HepG2 (cell line): ENCODE data around the gene KIF23. TPM values are rescaled to one million over a fixed set of nuclear protein-coding genes. Genes with fewer than 3 reads are reported as not detected.

ENCODE experiments used
- ATAC-seq: fragments of 200-7000 bp; cut with Tn5 transposase; 3 replicates; pipeline ENCODE4 v1.9.1; 2020; ENCODE audit warnings: mild to moderate bottlenecking, moderate library complexity
- BruUV-seq: library from RNA; stranded (reverse); fragments of 400-500 nt; replicated peaks from 2 replicates; lab custom pipeline; 2021; lab: Mats Ljungman, UMichigan
- CTCF ChIA-PET: fragments of 300-600 bp; formaldehyde crosslinking; extraction: SDS; loops from one replicate; lab custom pipeline; 2021; ENCODE audit warnings: low total read pairs, inconsistent platforms, low intra/inter-chr PET ratio; lab: Yijun Ruan, JAX
- POLR2A ChIA-PET: fragments of 350-600 bp; sonication (Branson Sonifier 250); formaldehyde crosslinking; loops from one replicate; lab custom pipeline; 2020; ENCODE audit warnings: antibody characterized with exemption, inconsistent platforms; lab: Yijun Ruan, JAX
- DNase-seq: peaks from one replicate; pipeline ENCODE4 v3.0.0-alpha.2; 2015; ENCODE audit warnings: low spot score
- FAIRE-seq: peaks from 3 replicates; lab custom pipeline; 2011; peaks lifted over from hg19 to GRCh38; lab: Jason Lieb, UNC
- H2AFZ ChIP-seq: one replicate; pipeline ENCODE4 v1.6.1; 2011; ENCODE audit warnings: low read length, inconsistent platforms
- H3K27ac ChIP-seq: fragments of 300-600 bp; 3 replicates; pipeline ENCODE4 v1.8.0; 2011; ENCODE audit warnings: mixed run types, mild to moderate bottlenecking, mixed read lengths, low read length, inconsistent platforms; ENCODE audit not compliant: insufficient read depth; ENCODE audit errors: extremely low read length
- H3K27me3 ChIP-seq, 2 experiments: fragments of 200-600 bp in 1 of 2; 2 replicates in 1 of 2; 3 replicates in 1 of 2; pipeline versions ENCODE4 v1.6.0 to v1.8.0; 2011; ENCODE audit warnings: low read length in 2 of 2, mild to moderate bottlenecking in 2 of 2, moderate library complexity in 2 of 2, inconsistent platforms in 1 of 2; ENCODE audit not compliant: insufficient read depth in 2 of 2, control insufficient read depth in 1 of 2
- H3K36me3 ChIP-seq, 2 experiments: fragments of 200-600 bp in 1 of 2; replicated peaks in 1 of 2; 2 replicates in 1 of 2; 3 replicates in 1 of 2; pipeline versions ENCODE4 v1.5.1 to v1.8.0; 2011; ENCODE audit warnings: low read length in 2 of 2, inconsistent platforms in 1 of 2; ENCODE audit not compliant: insufficient read depth in 2 of 2, control insufficient read depth in 1 of 2
- H3K4me1 ChIP-seq: 2 replicates; pipeline ENCODE4 v1.5.1; 2012; ENCODE audit warnings: low read length, inconsistent platforms; ENCODE audit not compliant: insufficient read depth
- H3K4me2 ChIP-seq: 2 replicates; pipeline ENCODE4 v1.6.0; 2011; ENCODE audit warnings: low read depth, low read length, inconsistent platforms
- H3K4me3 ChIP-seq, 3 experiments: fragments of 200-600 bp in 1 of 3; sonication (generic), shearing (Covaris generic) in 1 of 3; replicated peaks in 1 of 3; 2 replicates each; pipeline ENCODE4 v1.5.1; 2011 to 2016; ENCODE audit warnings: low read length in 3 of 3, inconsistent platforms in 2 of 3, low read depth in 2 of 3, mild to moderate bottlenecking in 2 of 3, control low read depth in 1 of 3, mixed read lengths in 1 of 3; ENCODE audit not compliant: insufficient read depth in 1 of 3
- H3K79me2 ChIP-seq: one replicate; pipeline ENCODE4 v1.6.1; 2011; ENCODE audit warnings: low read length, inconsistent platforms; ENCODE audit not compliant: insufficient read depth
- H3K9ac ChIP-seq: 2 replicates; pipeline ENCODE4 v1.6.0; 2011; ENCODE audit warnings: mild to moderate bottlenecking, low read depth, low read length, inconsistent platforms; ENCODE audit not compliant: insufficient read depth
- H3K9me3 ChIP-seq: 2 replicates; pipeline ENCODE4 v1.5.1; 2012; ENCODE audit warnings: mild to moderate bottlenecking, low read length
- H4K20me1 ChIP-seq: 2 replicates; pipeline ENCODE4 v1.6.0; 2011; ENCODE audit warnings: inconsistent platforms, mild to moderate bottlenecking, low read length, moderate library complexity; ENCODE audit not compliant: insufficient read depth
- ELF1 ChIP-seq: sonication (generic); formaldehyde crosslinking; IDR thresholded peaks from 2 replicates; pipeline ENCODE4 v1.4.0; 2020; ENCODE audit warnings: missing genetic modification reagents
- NONO ChIP-seq, 2 experiments: fragments of 450-650 bp in 1 of 2; sonication (generic) in 1 of 2; formaldehyde crosslinking in 1 of 2; IDR thresholded peaks in 1 of 2; conservative IDR thresholded peaks in 1 of 2; 2 replicates each; pipeline versions ENCODE4 v1.6.1 to v1.8.0; 2017 to 2022; ENCODE audit warnings: mild to moderate bottlenecking in 1 of 2, missing genetic modification reagents in 1 of 2, moderate library complexity in 1 of 2
- REST ChIP-seq, 2 experiments: IDR thresholded peaks; 2 replicates each; pipeline ENCODE4 v1.6.1; 2011 to 2012; ENCODE audit warnings: low read length in 2 of 2, borderline replicate concordance in 1 of 2, low read depth in 1 of 2, mild to moderate bottlenecking in 1 of 2, moderate library complexity in 1 of 2
- USF2 ChIP-seq, 2 experiments: sonication (generic) in 1 of 2; formaldehyde crosslinking in 1 of 2; IDR thresholded peaks; 2 replicates each; pipeline versions ENCODE4 v1.5.1 to v1.6.1; 2011 to 2020; ENCODE audit warnings: borderline replicate concordance in 1 of 2, low read depth in 1 of 2, low read length in 1 of 2, mild to moderate bottlenecking in 1 of 2, missing genetic modification reagents in 1 of 2, moderate library complexity in 1 of 2
- ZFX ChIP-seq: sonication (generic); formaldehyde crosslinking; IDR thresholded peaks from 2 replicates; pipeline ENCODE4 v1.4.0; 2020; ENCODE audit warnings: mild to moderate bottlenecking, low read depth, missing genetic modification reagents, moderate library complexity
- ZNF251 ChIP-seq: sonication (generic); formaldehyde crosslinking; IDR thresholded peaks from 2 replicates; pipeline ENCODE4 v1.9.0; 2021; ENCODE audit warnings: mild to moderate bottlenecking, missing genetic modification reagents
- ZSCAN31 ChIP-seq: sonication (generic); formaldehyde crosslinking; IDR thresholded peaks from 2 replicates; pipeline ENCODE4 v1.5.0; 2020; ENCODE audit warnings: low read depth, mild to moderate bottlenecking, missing genetic modification reagents
- WGBS: methylation state at CpG from one replicate; pipeline ENCODE4 v1.1.6; 2017; ENCODE audit warnings: low lambda C conversion rate; 5-methylcytosine and 5-hydroxymethylcytosine counted together
- in situ Hi-C: cut with HindIII; loops from 2 replicates; pipeline ENCODE4 v1.10.0; 2017; ENCODE audit warnings: low pct_unique_long_range_greater_than_20kb; ENCODE audit not compliant: extremely low pct_ligation_motif_present
- intact Hi-C: fragments of 100-400 bp; cut with micrococcal nuclease; formaldehyde crosslinking; loops from one replicate; pipeline ENCODE4 v1.10.0; 2022; ENCODE audit not compliant: unreplicated experiment
- polyA plus RNA-seq, 8 experiments: library from polyadenylated mRNA; depleted of rRNA in 3 of 8; stranded (reverse) in 7 of 8; unstranded in 1 of 8; fragments of >200 nt; fragmentation: Illumina TruSeq in 4 of 8; extraction: Trizol in 4 of 8; gene quantifications; 2 replicates each; pipeline versions ENCODE4 v1.2.1 to v1.2.3, GENCODE V29; 2011 to 2016; ENCODE audit warnings: low read depth in 4 of 8, missing spikeins in 1 of 8, mixed read lengths in 1 of 8; ENCODE audit not compliant: insufficient read depth in 1 of 8
- total RNA-seq, 5 experiments: library from RNA; depleted of rRNA; stranded (reverse); fragments of >200 nt; fragmentation: Illumina TruSeq; extraction: Trizol; gene quantifications; 2 replicates each; pipeline ENCODE4 v1.2.3, GENCODE V29; 2016; ENCODE audit warnings: low read depth in 1 of 5
- TF ChIP-seq, protein P1 (sequence below): sonication (generic); formaldehyde crosslinking; IDR thresholded peaks from 2 replicates; pipeline ENCODE4 v1.4.0; 2020; ENCODE audit warnings: mild to moderate bottlenecking, missing genetic modification reagents

KIF23 gene
- total and polyA plus RNA-seq, 2 of the 13 experiments (the other 11 are each of a cell fraction or from before 2014, with no cell fraction given) = 11.3 to 38.1 TPM

- in situ Hi-C loops = loop anchor here (25.0 kb wide), 2 partner anchors 622 to 653 kb away; partner anchors contain the start of genes ANP32A and TLE3
- H2AFZ ChIP-seq = no peak overlapping the region
- H3K79me2 ChIP-seq = no peaks in the 10 kb centered on the region
- H3K27me3 ChIP-seq = peaks cover 6 to 28% of the 10 kb centered on the region in 2 experiments
- ChIA-PET POLR2A (interaction anchor here (2.3 kb wide), 1 partner anchor 13 kb away, joined by 12 read pairs; the partner anchor contains the start of gene RPLP1), CTCF (interaction anchor here (0.6 to 1.4 kb wide), 2 partner anchors 13 to 419 kb away, joined by 3 read pairs; no protein-coding TSS in a partner anchor)
- WGBS = 43% methylated on average over 1 of the region's 1 CpG
- no peaks in the 10 kb centered on the region for H4K20me1 ChIP-seq
- DNase-seq (no peak), ATAC-seq (no peak), FAIRE-seq (no peak)
- no TSS peak for BruUV-seq
- H3K9ac ChIP-seq = no peak overlapping the region
- H3K4me1 ChIP-seq = peaks cover 31% of the 10 kb centered on the region
- H3K27ac ChIP-seq = no peak overlapping the region
- no peaks in the 10 kb centered on the region for H3K36me3 ChIP-seq
- H3K9me3 ChIP-seq = no peaks in the 10 kb centered on the region
- H3K4me3 ChIP-seq = no peak overlapping the region
- no peak overlapping the region for H3K4me2 ChIP-seq
- intact Hi-C loops = no loop called here
- TF ChIP-seq ZSCAN31 (CRISPR knock-in tag) (no peak), REST (IDR thresholded peaks at IDR 0.05; ENCODE audit: borderline replicate concordance in 1 of 2, low read depth in 1 of 2, low read length in 2 of 2) (no peak), NONO (IDR thresholded peaks at IDR 0.05) (no peak), NONO (CRISPR knock-in tag; conservative IDR thresholded peaks at IDR 0.05) (no peak), ZFX (no peak), ZNF251 (CRISPR knock-in tag) (no peak), ELF1 (CRISPR knock-in tag) (no peak), USF2 (IDR thresholded peaks at IDR 0.05; ENCODE audit: low read depth, low read length) (no peak), USF2 (CRISPR knock-in tag; IDR thresholded peaks at IDR 0.05; ENCODE audit: borderline replicate concordance) (no peak)
- TF ChIP-seq, protein P1, sequence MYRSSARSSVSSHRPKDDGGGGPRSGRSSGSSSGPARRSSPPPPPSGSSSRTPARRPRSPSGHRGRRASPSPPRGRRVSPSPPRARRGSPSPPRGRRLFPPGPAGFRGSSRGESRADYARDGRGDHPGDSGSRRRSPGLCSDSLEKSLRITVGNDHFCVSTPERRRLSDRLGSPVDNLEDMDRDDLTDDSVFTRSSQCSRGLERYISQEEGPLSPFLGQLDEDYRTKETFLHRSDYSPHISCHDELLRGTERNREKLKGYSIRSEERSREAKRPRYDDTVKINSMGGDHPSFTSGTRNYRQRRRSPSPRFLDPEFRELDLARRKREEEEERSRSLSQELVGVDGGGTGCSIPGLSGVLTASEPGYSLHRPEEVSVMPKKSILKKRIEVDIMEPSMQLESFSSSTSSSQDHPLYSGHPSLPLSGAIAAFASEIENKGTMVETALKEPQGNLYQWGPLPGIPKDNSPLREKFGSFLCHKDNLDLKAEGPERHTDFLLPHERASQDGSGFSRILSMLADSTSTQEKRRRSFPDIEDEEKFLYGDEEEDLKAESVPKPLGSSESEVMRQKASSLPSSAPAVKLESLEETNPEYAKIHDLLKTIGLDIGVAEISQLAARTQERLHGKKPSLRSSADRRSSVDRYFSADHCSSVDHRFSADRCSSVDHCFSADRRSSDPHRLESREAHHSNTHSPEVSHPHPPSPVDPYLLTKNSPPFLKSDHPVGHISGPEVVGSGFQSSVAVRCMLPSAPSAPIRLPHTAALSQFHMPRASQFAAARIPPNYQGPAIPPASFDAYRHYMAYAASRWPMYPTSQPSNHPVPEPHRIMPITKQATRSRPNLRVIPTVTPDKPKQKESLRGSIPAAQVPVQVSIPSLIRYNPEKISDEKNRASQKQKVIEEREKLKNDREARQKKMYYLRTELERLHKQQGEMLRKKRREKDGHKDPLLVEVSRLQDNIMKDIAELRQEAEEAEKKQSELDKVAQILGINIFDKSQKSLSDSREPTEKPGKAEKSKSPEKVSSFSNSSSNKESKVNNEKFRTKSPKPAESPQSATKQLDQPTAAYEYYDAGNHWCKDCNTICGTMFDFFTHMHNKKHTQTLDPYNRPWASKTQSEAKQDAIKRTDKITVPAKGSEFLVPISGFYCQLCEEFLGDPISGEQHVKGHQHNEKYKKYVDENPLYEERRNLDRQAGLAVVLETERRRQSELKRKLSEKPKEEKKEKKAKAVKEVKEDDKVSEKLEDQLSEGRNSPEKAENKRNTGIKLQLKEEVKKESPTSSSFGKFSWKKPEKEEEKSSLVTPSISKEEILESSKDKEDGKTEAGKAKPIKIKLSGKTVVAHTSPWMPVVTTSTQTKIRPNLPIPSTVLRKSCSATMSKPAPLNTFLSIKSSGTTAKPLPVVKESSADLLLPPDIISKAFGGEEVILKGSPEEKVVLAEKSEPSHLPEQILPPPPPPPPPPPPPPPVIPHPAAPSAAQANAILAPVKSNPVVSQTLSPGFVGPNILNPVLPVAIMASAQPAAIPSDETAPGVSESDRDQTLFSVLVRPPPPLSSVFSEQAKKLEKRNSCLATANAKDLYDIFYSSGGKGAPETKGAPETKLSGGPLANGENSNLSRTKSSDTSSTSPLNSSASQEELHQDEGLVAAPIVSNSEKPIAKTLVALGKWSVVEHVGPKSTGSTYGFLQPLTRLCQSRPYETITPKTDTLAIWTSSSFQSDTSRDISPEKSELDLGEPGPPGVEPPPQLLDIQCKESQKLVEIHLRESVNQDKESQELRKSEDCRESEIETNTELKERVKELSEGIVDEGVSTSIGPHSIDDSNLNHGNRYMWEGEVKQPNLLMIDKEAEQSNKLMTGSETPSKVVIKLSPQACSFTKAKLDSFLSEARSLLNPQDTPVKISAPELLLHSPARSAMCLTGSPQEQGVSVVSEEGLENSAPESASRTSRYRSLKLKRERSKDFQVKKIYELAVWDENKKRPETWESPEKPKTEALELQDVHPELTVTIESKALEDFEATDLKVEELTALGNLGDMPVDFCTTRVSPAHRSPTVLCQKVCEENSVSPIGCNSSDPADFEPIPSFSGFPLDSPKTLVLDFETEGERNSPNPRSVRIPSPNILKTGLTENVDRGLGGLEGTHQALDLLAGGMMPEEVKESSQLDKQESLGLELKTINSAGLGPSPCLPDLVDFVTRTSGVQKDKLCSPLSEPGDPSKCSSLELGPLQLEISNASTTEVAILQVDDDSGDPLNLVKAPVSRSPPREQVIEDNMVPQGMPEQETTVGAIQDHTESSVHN (CRISPR knock-in tag) = no peak
Observed at GRCh38 chr15:69465253-69465652, 51.1 kb downstream of the KIF23 start.
